ENCODE results near the gene DCBLD1.
A peak's percentile ranks its signal among the peaks of the same experiment; 100 is the strongest.

DCBLD1 gene

DNA sequence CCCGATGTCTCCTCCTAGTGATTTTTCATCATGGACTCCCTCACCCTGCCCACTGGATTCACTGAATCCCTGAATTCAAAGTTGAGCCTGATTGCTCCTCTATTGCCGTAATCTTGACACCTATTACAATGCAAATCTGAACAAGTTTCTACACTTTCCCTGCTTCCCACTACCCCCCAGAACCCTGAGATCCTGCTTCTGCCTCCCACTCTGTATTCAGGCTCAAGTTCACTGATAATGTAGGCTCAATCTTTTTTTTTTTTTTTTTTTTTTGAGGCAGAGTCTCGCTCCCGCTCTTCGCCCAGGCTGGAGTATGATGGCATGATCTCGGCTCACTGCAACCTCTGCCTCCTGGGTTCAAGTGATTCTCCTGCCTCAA lies 3.6 kb upstream of the DCBLD1 start:
- no peak for TF ChIP-seq JUND (IDR thresholded peaks at IDR 0.05; ENCODE audit: low read depth)
- no peak for DNase-seq (ENCODE audit: low read depth in 1 of 2, low spot score in 1 of 2)
- in situ Hi-C loops (cut with HindIII; ENCODE audit: low pct_unique_long_range_greater_than_20kb, low sequenced_read_pairs): no loop called here

DNA sequence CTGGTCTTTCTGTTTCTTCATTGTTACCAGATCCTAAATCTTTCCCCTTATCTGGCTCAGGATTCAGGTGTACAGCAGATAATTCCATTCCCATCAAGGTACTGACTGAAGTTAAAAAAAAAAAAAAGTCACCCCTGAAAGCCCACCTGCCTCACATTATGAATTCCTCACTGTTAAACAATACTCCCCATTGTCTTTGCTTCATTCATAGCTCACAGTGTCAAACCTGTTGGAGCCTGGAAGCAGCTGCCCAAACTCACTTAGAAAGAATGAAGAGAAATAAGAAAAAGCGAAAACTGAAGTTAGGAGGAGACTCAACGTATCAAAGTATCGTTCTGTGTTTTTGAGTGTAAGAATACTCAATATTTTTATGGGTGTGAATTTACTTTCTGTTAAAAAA lies 1.8 kb upstream of the DCBLD1 start:
- TF ChIP-seq JUND (IDR thresholded peaks at IDR 0.05; ENCODE audit: low read depth): no peak
- no peak for DNase-seq (ENCODE audit: low read depth in 1 of 2, low spot score in 1 of 2)
- in situ Hi-C loops (cut with HindIII; ENCODE audit: low pct_unique_long_range_greater_than_20kb, low sequenced_read_pairs): no loop called here

DNA sequence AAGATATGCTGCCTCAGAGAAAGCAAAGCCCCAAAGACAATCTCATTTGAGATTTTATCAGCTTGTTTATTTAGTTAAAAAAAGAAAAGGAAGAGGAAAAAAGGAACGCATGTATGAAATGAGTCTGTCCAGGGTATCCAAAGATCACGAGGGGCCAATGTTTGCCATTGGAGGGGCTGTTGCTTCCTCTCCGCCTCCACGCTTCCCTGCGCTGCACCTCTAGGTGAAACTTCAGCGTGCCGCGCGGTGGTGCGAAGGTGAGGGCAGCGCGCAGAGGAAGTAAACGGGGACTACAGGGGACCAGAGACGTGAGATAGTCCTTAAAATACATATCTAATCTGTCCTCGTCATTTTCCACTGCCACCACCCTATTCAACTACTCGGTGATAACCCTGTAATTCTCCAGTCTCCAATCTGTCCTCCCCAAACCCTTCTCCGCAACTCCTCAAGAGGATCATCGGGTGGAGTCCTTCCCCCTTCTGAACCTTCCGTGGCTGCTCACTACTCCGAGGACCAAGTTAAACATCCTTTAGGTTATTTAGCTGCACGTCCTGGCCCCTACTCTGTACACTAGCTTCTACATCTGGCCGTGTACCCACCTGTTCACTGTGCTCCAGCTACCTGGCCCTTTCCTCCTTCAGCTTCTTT lies 1.1 kb upstream of the DCBLD1 start:
- DNase-seq (ENCODE audit: low read depth in 1 of 2, low spot score in 1 of 2): no peak
- TF ChIP-seq JUND (IDR thresholded peaks at IDR 0.05; ENCODE audit: low read depth): no peak
- in situ Hi-C loops (cut with HindIII; ENCODE audit: low pct_unique_long_range_greater_than_20kb, low sequenced_read_pairs): no loop called here

DNA sequence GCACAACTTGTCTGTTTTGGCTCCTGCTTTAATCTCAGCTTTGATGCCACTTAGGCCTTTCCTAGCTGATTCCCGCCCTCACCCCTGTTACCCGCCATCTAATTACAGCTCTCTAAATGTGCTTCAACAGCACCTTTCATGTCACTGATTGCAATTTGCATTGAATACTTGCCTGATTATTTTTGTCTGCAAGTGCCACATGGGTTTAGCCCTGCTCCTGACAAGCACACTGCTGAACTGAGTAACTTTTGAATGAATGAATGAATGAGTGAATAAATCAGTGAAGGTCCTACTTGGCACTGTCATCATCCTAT lies 591 bp upstream of the DCBLD1 start:
- in situ Hi-C loops (cut with HindIII; ENCODE audit: low pct_unique_long_range_greater_than_20kb, low sequenced_read_pairs): no loop called here
- TF ChIP-seq JUND (IDR thresholded peaks at IDR 0.05; ENCODE audit: low read depth): no peak
- DNase-seq (ENCODE audit: low read depth in 1 of 2, low spot score in 1 of 2): no peak

DNA sequence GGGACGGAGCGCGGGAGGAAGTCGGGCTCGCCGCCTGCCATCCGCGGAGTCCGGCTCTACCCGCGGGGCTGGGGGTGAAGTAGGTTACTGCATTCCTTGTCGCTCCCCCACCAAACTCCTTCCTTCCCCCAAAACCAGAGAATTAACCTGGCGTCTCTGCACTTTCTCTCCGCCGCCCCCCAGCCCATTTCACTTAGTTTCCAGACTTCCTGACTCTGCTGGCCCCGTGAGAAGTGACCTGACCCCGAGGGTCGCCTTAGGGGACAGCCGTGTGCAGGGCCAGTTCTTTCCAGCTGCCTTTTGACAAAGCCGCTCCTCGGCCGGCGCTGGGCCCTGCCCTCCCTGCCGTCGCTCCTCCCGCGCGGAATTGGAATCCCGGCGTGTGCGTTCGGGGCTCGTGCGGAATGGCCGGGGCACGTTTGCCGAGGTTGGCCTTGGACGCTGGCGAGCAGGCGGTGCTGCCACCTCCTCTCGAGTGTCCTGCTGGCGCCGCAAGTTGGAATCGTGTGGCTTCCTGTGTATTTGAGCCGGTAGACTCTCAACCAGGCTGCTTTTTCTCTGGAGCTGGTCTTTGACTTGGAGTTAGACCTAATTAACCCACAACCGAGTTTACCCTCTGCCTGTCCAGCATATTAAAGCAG lies 650 bp downstream of the DCBLD1 start:
- in situ Hi-C loops (cut with HindIII; ENCODE audit: low pct_unique_long_range_greater_than_20kb, low sequenced_read_pairs): no loop called here

DNA sequence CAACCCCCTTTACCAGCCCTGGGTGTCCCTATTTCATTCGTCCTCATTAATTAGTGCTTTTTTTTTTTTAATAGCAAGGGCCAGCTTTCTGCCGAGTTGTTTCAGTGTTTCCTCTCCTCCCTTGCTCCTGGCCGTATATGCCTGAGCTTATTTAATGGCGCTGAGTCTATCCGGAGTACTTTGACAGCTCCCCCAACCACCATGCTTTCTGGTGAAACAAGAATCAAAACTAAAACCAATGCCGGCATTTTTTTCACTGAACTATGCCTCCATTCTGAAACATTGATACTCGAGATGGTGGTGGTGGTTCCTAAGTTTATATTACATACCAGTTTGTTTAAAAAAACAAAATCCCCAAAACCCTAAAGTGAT lies 1.2 kb downstream of the DCBLD1 start:
- TF ChIP-seq JUND (IDR thresholded peaks at IDR 0.05; ENCODE audit: low read depth): no peak
- peak; percentile 17 to 25 for DNase-seq (ENCODE audit: low read depth in 1 of 2, low spot score in 1 of 2)
- in situ Hi-C loops (cut with HindIII; ENCODE audit: low pct_unique_long_range_greater_than_20kb, low sequenced_read_pairs): no loop called here

More for the DNA sequence above, 650 bp downstream of the DCBLD1 start:
- peak; percentile 19 to 64 for DNase-seq (ENCODE audit: low read depth in 1 of 2, low spot score in 1 of 2)
- TF ChIP-seq JUND (IDR thresholded peaks at IDR 0.05; ENCODE audit: low read depth): no peak

DNA sequence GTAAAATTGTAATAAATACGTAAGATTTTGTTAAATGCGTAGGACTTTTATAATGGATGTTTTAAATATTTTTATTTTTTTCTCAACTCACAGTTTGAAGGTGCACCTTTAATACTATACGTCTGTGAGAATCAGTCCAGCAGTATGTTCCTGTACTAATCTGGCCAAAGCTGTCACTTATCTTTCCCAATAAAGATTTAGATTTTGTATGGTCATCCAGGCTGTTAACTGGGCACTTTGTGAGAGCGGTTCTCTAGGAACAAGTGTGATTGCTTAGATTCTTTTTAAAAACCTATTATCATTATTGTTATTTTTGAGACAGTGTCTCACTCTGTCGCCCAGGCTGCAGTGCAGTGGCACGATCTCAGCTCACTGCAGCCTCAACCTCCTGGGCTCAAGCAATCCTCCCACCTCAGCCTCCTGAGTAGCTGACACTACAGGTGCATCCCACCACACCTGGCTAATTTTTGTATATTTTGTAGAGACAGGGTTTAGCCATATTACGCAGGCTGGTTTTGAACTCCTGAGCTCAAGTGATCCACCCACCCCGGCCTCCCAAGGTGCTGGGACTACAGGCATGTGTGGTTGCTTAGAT lies 1.7 kb downstream of the DCBLD1 start:
- TF ChIP-seq JUND (IDR thresholded peaks at IDR 0.05; ENCODE audit: low read depth): no peak
- in situ Hi-C loops (cut with HindIII; ENCODE audit: low pct_unique_long_range_greater_than_20kb, low sequenced_read_pairs): no loop called here
- DNase-seq (ENCODE audit: low read depth in 1 of 2, low spot score in 1 of 2): no peak

DNA sequence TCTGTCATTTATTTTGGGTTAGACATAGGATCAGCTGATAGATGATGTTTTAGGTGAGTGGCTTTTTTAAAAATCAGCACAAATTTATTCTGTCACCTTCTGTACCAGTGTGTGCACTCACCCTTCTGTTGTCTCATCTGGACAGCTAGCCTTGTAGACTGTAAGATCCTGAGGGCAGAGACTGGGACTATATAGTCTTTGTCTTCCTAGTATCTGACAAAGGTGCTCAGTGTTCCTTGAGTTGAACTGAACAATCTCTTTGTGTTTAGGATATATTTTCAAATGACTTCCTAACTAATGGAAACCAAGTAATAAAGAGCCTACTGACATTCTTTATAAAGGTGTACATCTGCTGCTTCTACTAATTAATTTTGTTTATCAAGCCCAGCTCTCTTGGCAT lies 3.0 kb downstream of the DCBLD1 start:
- in situ Hi-C loops (cut with HindIII; ENCODE audit: low pct_unique_long_range_greater_than_20kb, low sequenced_read_pairs): no loop called here
- DNase-seq (ENCODE audit: low read depth in 1 of 2, low spot score in 1 of 2): no peak
- TF ChIP-seq JUND (IDR thresholded peaks at IDR 0.05; ENCODE audit: low read depth): no peak

DNA sequence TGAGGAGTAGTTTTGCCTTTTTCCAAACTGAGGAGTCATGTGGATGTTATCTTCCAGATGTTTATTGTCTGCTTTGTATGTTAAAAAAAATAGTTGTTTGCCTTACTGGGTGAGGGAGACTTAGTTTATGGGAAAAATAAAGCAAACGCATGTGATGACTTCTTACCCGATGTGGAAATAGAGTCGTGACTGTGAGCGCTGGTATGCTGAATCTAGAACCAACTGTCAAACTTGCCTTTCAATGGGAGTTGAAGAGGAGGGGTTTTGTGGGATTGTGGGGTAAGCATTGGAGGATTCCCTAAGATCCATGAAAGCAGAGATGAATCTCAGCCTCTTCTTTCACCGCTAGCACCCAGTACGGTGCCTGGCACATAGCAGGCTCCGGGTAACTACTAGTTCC lies 5.3 kb downstream of the DCBLD1 start:
- in situ Hi-C loops (cut with HindIII; ENCODE audit: low pct_unique_long_range_greater_than_20kb, low sequenced_read_pairs): no loop called here

DNA sequence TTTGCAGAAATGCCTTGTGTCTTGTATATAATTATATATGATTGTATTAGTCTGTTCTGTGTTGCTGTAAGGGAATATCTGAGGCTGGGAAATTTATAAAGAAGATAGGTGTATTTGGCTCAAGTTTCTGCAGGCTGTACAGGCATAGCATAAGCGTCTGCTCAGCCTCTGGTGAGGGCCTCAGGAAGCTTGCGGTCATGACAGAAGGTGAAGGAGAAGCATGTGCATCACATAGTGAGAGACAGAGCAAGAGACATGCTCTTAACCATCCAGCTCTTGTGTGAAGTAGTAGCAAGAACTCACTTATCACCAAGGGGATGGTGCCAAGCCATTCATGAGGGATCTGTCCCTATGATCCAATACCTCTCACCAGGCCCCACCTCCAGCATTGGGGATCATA lies 6.5 kb downstream of the DCBLD1 start:
- in situ Hi-C loops (cut with HindIII; ENCODE audit: low pct_unique_long_range_greater_than_20kb, low sequenced_read_pairs): no loop called here
- TF ChIP-seq JUND (IDR thresholded peaks at IDR 0.05; ENCODE audit: low read depth): no peak
- DNase-seq (ENCODE audit: low read depth in 1 of 2, low spot score in 1 of 2): no peak

More for the DNA sequence above, 5.3 kb downstream of the DCBLD1 start:
- DNase-seq (ENCODE audit: low read depth in 1 of 2, low spot score in 1 of 2): no peak
- TF ChIP-seq JUND (IDR thresholded peaks at IDR 0.05; ENCODE audit: low read depth): no peak

DNA sequence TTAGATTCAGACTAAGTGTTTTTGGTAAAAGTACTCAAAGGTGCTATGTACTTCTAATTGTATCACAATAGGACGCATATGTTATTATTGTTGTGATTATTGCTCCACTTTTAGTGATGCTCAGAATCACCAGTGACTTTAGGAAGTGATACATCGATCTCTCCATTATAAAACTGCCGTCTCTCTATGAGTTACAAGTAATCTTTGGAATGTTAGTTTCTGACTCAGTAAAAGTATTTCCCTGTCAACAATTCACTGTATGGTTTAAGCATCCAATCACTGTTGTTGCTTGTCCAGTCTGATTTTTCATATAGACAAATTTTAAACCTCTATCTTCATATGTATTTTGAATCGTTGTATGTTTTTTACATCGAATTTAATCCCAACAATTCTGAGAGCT lies 9.4 kb downstream of the DCBLD1 start:
- no peak for TF ChIP-seq JUND (IDR thresholded peaks at IDR 0.05; ENCODE audit: low read depth)
- in situ Hi-C loops (cut with HindIII; ENCODE audit: low pct_unique_long_range_greater_than_20kb, low sequenced_read_pairs): no loop called here
- DNase-seq (ENCODE audit: low read depth in 1 of 2, low spot score in 1 of 2): no peak

DNA sequence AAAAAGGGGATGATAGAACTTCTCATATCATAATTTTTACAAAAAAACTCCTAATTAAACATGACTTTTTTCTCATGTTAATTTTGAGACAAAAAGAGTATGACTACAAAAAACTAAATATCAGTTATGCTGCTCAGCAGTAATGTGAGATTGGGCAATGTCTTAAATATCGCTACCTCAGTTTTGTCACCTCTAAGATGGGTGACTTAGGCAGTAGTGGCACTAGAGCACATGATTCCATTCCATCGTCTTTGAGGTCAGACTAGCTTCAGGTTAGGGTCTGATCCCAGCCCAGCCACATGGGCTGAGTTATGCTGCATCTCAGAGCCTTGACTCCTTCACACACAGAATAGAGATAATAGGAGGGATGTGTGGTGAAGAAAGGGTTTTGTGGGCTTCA lies 11.0 kb downstream of the DCBLD1 start:
- in situ Hi-C loops (cut with HindIII; ENCODE audit: low pct_unique_long_range_greater_than_20kb, low sequenced_read_pairs): no loop called here
- DNase-seq (ENCODE audit: low read depth in 1 of 2, low spot score in 1 of 2): no peak
- TF ChIP-seq JUND (IDR thresholded peaks at IDR 0.05; ENCODE audit: low read depth): no peak

DNA sequence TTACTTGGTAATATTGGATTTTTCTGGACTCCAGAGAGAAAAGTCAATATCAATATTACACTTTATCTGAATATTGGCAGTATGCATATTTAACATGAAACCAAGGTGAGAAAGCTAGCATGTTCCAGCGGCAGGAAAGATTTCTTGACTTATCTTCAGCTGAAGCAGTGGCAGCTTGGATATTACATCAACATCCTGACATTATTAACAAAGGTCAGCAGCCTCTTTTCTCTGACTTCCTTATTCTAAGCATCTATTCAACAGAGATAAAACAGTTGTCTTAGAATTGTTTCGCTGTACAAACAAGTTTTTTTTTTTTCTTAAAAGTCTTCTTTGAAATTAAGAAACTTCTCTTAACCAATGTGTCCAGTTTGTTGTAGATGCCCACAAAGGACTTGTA lies 11.8 kb downstream of the DCBLD1 start:
- DNase-seq (ENCODE audit: low read depth in 1 of 2, low spot score in 1 of 2): no peak
- no peak for TF ChIP-seq JUND (IDR thresholded peaks at IDR 0.05; ENCODE audit: low read depth)
- in situ Hi-C loops (cut with HindIII; ENCODE audit: low pct_unique_long_range_greater_than_20kb, low sequenced_read_pairs): no loop called here

All from T47D (cell line).